GM19043 (cell line): ENCODE results near the gene AHI1.
"Not testable (repeated sequence)": the region's sequence is repeated elsewhere in the genome, so short reads cannot be mapped to it uniquely, and the experiment has no call there.

ENCODE experiments used
- ATAC-seq: cut with Tn5 transposase; IDR thresholded peaks from one replicate; pipeline ENCODE4 v1.9.1; 2021; ENCODE audit warnings: low read depth; ENCODE audit not compliant: unreplicated experiment

The AHI1 gene

GRCh38 chr6:135402311-135402710, 95.2 kb downstream of the AHI1 start:
- ATAC-seq = no peak

GRCh38 chr6:135397172-135397952, 100.2 kb downstream of the AHI1 start:
- ATAC-seq = no peak

- ATAC-seq = no peak
These were observed 102.4 kb downstream of the AHI1 start for GRCh38 chr6:135395136-135395535.

- no peak for ATAC-seq
These were observed 104.3 kb downstream of the AHI1 start for GRCh38 chr6:135393289-135393688.

GRCh38 chr6:135390458-135390857, 107.1 kb downstream of the AHI1 start:
- no peak for ATAC-seq

GRCh38 chr6:135385299-135385698, 112.2 kb downstream of the AHI1 start:
- ATAC-seq = no peak

- no peak for ATAC-seq
These were observed 113.8 kb downstream of the AHI1 start for GRCh38 chr6:135383766-135384165.

GRCh38 chr6:135383301-135383700, 114.2 kb downstream of the AHI1 start:
- ATAC-seq = no peak

- peak; percentile 88 for ATAC-seq
These were observed 115.3 kb downstream of the AHI1 start for GRCh38 chr6:135382182-135382628.

GRCh38 chr6:135380793-135381192, 116.7 kb downstream of the AHI1 start:
- no peak for ATAC-seq

GRCh38 chr6:135379647-135380046, 117.9 kb downstream of the AHI1 start:
- ATAC-seq = no peak

GRCh38 chr6:135372758-135373157, 124.8 kb downstream of the AHI1 start:
- ATAC-seq = no peak

GRCh38 chr6:135363622-135364021, 133.9 kb downstream of the AHI1 start:
- not testable (repeated sequence) for ATAC-seq

- no peak for ATAC-seq
These were observed 135.4 kb downstream of the AHI1 start for GRCh38 chr6:135362124-135362523.

- ATAC-seq = no peak
These were observed 137.3 kb downstream of the AHI1 start for GRCh38 chr6:135360222-135360621.

GRCh38 chr6:135358985-135359384, 138.6 kb downstream of the AHI1 start:
- ATAC-seq = no peak

- ATAC-seq = no peak
These were observed 139.2 kb downstream of the AHI1 start for GRCh38 chr6:135358251-135358821.

- ATAC-seq = no peak
These were observed 143.1 kb downstream of the AHI1 start for GRCh38 chr6:135354407-135354806.

- no peak for ATAC-seq
These were observed 144.4 kb downstream of the AHI1 start for GRCh38 chr6:135353113-135353512.

- no peak for ATAC-seq
These were observed 145.9 kb downstream of the AHI1 start for GRCh38 chr6:135351635-135352034.

- ATAC-seq = no peak
These were observed 149.7 kb downstream of the AHI1 start for GRCh38 chr6:135347887-135348286.

- no peak for ATAC-seq
These were observed 150.8 kb downstream of the AHI1 start for GRCh38 chr6:135346747-135347146.
